Calu3 (cell line): ENCODE results near the gene GPR142. TPM values are rescaled to one million over a fixed set of nuclear protein-coding genes. Genes with fewer than 3 reads are reported as not detected.

Experiments
- Bru-seq: library from RNA; stranded (reverse); fragments of 400-500 nt; gene quantifications from one replicate; lab custom pipeline; 2021; lab: Mats Ljungman, UMichigan
- BruChase-seq, 2 experiments: library from RNA; stranded (reverse); fragments of 400-500 nt; gene quantifications; one replicate each; lab custom pipeline; 2021; lab: Mats Ljungman, UMichigan
- BruUV-seq: library from RNA; stranded (reverse); fragments of 400-500 nt; replicated peaks from 2 replicates; lab custom pipeline; 2021; lab: Mats Ljungman, UMichigan
- CTCF ChIA-PET: fragments of 300-600 bp; sonication (Branson Sonifier 250); formaldehyde crosslinking; loops from one replicate; lab custom pipeline; 2022; ENCODE audit warnings: antibody characterized with exemption; lab: Charles Lee
- DNase-seq: peaks from one replicate; pipeline ENCODE4 v3.0.0; 2022
- H3K27ac Mint-ChIP-seq: one replicate; pipeline ENCODE4 v1.8.0; 2022; ENCODE audit warnings: mixed read lengths; ENCODE audit not compliant: unreplicated experiment
- H3K27me3 Mint-ChIP-seq: one replicate; pipeline ENCODE4 v1.8.0; 2022; ENCODE audit warnings: mixed read lengths; ENCODE audit not compliant: unreplicated experiment
- H3K36me3 Mint-ChIP-seq: one replicate; pipeline ENCODE4 v1.8.0; 2022; ENCODE audit warnings: mild to moderate bottlenecking, moderate library complexity, mixed read lengths; ENCODE audit not compliant: insufficient read depth, unreplicated experiment
- H3K4me1 Mint-ChIP-seq: one replicate; pipeline ENCODE4 v1.8.0; 2022; ENCODE audit warnings: mild to moderate bottlenecking, low read depth, mixed read lengths; ENCODE audit not compliant: unreplicated experiment
- H3K4me3 Mint-ChIP-seq: one replicate; pipeline ENCODE4 v1.8.0; 2022; ENCODE audit warnings: mild to moderate bottlenecking, low read depth, moderate library complexity, mixed read lengths; ENCODE audit not compliant: unreplicated experiment
- H3K9me3 Mint-ChIP-seq: one replicate; pipeline ENCODE4 v1.8.0; 2022; ENCODE audit warnings: low read depth, mixed read lengths; ENCODE audit not compliant: unreplicated experiment
- CTCF ChIP-seq: fragments of 200-600 bp; IDR thresholded peaks from one replicate; pipeline ENCODE4 v1.8.0; 2022; ENCODE audit warnings: antibody characterized with exemption; ENCODE audit not compliant: unreplicated experiment
- intact Hi-C: fragments of 100-400 bp; cut with micrococcal nuclease; formaldehyde crosslinking; loops from one replicate; pipeline ENCODE4 v1.10.0; 2022; ENCODE audit not compliant: unreplicated experiment
- long read RNA-seq: library from polyadenylated mRNA; stranded (forward); transcript quantifications from one replicate; pipeline ENCODE4 v2.0.0, GENCODE V29; 2022
- total RNA-seq: library from RNA; stranded (reverse); gene quantifications from 2 replicates; pipeline ENCODE4 v1.2.3, GENCODE V29; 2022

The GPR142 gene
- total RNA-seq (not detected in 2 replicates), Bru-seq, nascent RNA (not detected), BruChase-seq, experiment 1, labeled RNA remaining after a 6-hour chase (not detected), BruChase-seq, experiment 2, labeled RNA remaining after a 2-hour chase (not detected)
- long read RNA-seq, result 0 reads

GRCh38 chr17:74367206-74367605 lies at the start of gene GPR142:
GPR142 (plus strand) TSS chr17:74367506; CDS start chr17:74369541, 2,035 bp downstream.
- no peak within 1 kb of the TSS for H3K4me3 Mint-ChIP-seq
- BruUV-seq, result no TSS peak
- H3K27me3 Mint-ChIP-seq, result peaks cover 79% of the 10 kb centered on the region
- H3K36me3 Mint-ChIP-seq, result no peaks in the 10 kb centered on the region
- TF ChIP-seq CTCF, result no peak
- H3K27ac Mint-ChIP-seq, result no peak within 1 kb of the TSS
- CTCF ChIA-PET, result interaction anchor here (1.0 to 2.7 kb wide), 6 partner anchors 13 to 165 kb away, joined by 3 to 17 read pairs (median 6); no protein-coding TSS in a partner anchor
- H3K9me3 Mint-ChIP-seq, result no peaks in the 10 kb centered on the region
- no peak for DNase-seq
- H3K4me1 Mint-ChIP-seq, result no peaks in the 10 kb centered on the region
- intact Hi-C loops, result no loop called here

- H3K27ac Mint-ChIP-seq, result no peak overlapping the region
- no peak for DNase-seq
- TF ChIP-seq CTCF, result no peak
- no peaks in the 10 kb centered on the region for H3K4me1 Mint-ChIP-seq
- intact Hi-C loops, result no loop called here
- H3K4me3 Mint-ChIP-seq, result no peak overlapping the region
- no TSS peak for BruUV-seq
- H3K27me3 Mint-ChIP-seq, result peaks cover 66% of the 10 kb centered on the region
- CTCF ChIA-PET, result no interaction called here
- no peaks in the 10 kb centered on the region for H3K9me3 Mint-ChIP-seq
- H3K36me3 Mint-ChIP-seq, result no peaks in the 10 kb centered on the region
Observed at GRCh38 chr17:74318391-74318790, 48.9 kb upstream of the GPR142 start.

GRCh38 chr17:74324521-74324920 lies 42.8 kb upstream of the GPR142 start:
- intact Hi-C loops, result no loop called here
- DNase-seq, result no peak
- no peak overlapping the region for H3K27ac Mint-ChIP-seq
- no peak overlapping the region for H3K4me3 Mint-ChIP-seq
- peaks cover 61% of the 10 kb centered on the region for H3K27me3 Mint-ChIP-seq
- no peaks in the 10 kb centered on the region for H3K36me3 Mint-ChIP-seq
- no peaks in the 10 kb centered on the region for H3K4me1 Mint-ChIP-seq
- BruUV-seq, result no TSS peak
- H3K9me3 Mint-ChIP-seq, result no peaks in the 10 kb centered on the region
- TF ChIP-seq CTCF, result no peak
- CTCF ChIA-PET, result interaction anchor here (1.5 kb wide), 1 partner anchor 9 kb away, joined by 8 read pairs; no protein-coding TSS in a partner anchor

- H3K4me1 Mint-ChIP-seq, result no peaks in the 10 kb centered on the region
- DNase-seq, result no peak
- H3K4me3 Mint-ChIP-seq, result no peak overlapping the region
- intact Hi-C loops, result no loop called here
- peaks cover 70% of the 10 kb centered on the region for H3K27me3 Mint-ChIP-seq
- no peaks in the 10 kb centered on the region for H3K9me3 Mint-ChIP-seq
- BruUV-seq, result no TSS peak
- no peaks in the 10 kb centered on the region for H3K36me3 Mint-ChIP-seq
- no peak for TF ChIP-seq CTCF
- CTCF ChIA-PET, result no interaction called here
- no peak overlapping the region for H3K27ac Mint-ChIP-seq
Observed at GRCh38 chr17:74325376-74325742, 41.9 kb upstream of the GPR142 start.
